HG03565 (cell line): ENCODE data around the gene THOC6.
"Not testable (repeated sequence)": the region's sequence is repeated elsewhere in the genome, so short reads cannot be mapped to it uniquely, and the experiment has no call there.

Experiments
- ATAC-seq: cut with Tn5 transposase; IDR thresholded peaks from one replicate; pipeline ENCODE4 v1.9.1; 2021; ENCODE audit warnings: mild to moderate bottlenecking, moderate library complexity; ENCODE audit not compliant: unreplicated experiment

The THOC6 gene

DNA sequence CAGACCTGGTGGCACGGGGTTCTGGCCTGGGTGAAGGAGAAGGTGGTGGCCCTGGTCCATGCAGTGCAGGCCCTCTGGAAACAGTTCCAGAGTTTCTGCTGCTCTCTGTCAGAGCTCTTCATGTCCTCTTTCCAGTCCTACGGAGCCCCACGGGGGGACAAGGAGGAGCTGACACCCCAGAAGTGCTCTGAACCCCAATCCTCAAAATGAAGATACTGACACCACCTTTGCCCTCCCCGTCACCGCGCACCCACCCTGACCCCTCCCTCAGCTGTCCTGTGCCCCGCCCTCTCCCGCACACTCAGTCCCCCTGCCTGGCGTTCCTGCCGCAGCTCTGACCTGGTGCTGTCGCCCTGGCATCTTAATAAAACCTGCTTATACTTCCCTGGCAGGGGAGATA lies 45.3 kb downstream of the THOC6 start:
- not testable (repeated sequence) for ATAC-seq

DNA sequence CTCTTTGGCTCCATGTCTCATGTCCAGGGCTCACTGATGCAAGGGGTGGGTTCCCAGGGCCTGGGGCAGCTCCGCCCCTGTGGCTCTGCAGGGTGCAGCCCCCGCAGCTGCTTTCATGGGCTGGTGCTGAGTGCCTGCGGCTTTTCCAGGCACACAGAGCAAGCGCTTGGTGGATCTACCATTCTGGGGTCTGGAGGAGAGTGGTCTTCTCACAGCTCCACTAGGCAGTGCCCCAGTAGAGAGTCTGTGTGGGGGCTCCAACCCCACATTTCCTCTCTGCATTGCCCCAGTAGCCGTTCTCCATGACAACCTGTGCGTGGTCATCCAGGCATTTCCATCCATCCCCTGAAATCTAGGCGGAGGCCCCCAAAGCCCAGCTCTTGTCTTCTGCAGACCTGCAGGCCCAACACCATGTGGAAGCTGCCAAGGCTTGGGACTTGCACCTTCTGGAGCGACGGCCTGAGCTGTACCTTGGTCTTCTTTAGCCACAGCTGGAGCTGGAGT lies 46.8 kb downstream of the THOC6 start:
- no peak for ATAC-seq

DNA sequence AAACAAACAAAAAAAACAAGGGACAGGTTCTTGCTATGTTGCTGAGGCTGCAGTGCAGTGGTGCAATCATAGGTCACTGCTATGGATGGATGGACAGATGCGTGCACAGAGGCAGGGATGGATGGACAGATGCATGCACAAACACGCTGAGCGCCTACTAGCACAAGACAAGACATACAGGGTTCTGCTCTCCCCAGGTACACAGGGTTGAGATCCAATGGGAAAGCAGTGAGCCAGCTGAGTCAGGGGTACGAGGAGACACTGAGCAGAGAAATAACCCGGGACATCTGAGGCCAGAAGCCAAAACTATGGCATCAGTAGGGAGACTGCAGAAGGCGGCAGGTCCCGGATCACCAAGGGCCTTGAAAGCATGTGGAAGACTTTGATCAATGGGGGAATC lies 47.8 kb downstream of the THOC6 start:
- ATAC-seq, result no peak

DNA sequence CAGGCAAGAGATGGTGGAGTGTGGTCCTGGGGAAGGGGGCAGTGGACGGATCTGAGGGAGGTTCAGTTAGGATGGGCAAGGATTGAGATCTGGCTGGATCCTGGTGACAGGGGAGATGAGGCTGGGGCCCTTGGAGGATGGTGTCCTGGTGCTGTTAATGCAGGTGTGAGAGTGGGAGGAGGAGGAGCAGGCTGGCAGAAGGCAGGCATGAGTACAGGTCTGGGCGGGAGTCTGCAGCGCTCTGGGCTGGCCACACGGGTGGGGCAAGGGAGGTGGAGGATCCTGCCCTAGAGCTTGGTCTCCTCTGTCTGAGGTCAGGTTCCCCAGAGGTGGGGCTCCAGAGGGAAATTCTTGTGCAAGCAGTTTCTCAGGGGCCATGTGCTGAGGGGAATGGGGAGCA lies 48.3 kb downstream of the THOC6 start:
- ATAC-seq, result not testable (repeated sequence)

DNA sequence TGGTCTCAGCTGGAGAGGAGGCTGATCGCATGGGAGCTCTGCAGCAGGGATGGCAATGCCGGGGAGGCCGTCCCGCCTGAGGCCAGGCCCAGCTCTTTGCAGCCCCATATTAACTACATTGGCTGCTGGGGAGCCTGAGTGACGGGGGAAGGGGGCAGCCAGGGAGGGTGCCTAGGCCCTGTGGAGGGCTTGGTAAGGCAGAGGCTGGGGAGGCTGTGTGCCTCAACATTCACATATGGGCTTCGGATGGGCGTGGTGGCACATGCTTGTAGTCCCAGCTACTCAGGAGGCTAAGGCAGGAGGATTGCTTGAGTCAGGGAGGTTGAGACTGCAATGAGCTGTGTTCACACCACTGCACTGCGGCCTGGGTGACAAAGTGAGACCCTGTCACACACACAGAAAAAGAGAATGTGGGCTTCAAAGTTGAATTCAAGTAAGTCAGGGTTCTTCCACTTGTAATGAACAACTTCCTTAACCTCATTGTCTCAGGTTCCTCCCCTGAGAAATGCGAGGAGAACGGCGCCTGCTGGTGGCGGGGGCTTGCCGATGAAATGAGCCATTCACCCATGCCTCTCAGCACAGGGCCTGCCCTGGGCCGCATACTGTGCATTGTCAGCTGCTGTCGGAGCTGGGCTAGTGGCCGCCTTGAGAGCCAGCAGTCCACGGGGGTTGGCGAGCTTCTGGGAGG lies 48.9 kb downstream of the THOC6 start:
- ATAC-seq, result not testable (repeated sequence)

DNA sequence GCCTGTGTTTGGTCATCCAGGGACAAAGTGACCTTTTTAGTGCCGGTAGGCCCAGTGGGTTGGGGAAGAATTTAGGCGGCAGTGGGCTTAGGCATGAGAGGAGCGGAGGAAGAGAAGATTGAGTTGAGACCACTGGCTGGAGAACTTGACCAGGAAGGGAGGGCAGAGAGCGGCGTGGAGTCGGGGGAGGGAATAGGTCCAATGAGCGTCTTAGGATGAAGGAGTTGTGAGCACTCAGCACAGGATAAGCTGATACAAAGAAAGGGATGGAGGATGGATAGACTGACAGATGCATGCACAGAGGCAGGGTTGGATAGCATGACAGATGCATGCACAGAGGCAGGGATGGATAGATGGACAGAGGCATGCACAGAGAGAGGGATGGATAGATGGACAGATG lies 49.6 kb downstream of the THOC6 start:
- ATAC-seq, result no peak

DNA sequence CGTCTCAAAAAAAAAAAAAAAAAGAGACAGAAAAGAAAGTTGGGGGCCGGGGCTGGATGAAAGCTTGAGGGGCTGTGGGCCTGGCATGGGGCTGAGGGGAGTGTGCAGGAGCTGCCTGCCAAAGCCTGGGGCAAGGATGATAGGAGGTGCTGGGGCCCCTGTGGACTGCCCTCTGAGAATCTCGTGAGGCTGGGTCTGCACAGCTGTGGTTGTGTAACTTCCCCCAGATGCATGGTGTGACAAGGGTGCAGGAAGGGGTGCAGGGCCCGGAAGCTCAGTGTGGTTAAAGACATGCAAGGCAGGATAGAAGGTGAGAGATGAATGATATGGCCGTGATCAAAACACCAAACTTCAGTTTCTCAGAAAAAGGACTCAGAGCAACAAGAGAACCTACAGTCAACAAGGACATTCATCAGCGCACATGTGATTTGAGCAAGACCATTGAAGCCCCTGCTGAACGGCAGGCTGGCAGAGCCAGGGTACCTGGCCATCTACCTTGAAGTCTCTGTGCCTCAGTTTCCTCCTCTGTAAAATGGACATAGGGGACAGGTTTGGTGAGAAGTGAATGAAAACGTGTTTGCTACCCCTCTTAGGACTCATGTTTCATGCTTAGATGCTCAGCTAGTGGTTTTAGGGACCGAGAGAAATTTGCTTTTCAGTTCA lies 51.2 kb downstream of the THOC6 start:
- peak; percentile 64 for ATAC-seq

DNA sequence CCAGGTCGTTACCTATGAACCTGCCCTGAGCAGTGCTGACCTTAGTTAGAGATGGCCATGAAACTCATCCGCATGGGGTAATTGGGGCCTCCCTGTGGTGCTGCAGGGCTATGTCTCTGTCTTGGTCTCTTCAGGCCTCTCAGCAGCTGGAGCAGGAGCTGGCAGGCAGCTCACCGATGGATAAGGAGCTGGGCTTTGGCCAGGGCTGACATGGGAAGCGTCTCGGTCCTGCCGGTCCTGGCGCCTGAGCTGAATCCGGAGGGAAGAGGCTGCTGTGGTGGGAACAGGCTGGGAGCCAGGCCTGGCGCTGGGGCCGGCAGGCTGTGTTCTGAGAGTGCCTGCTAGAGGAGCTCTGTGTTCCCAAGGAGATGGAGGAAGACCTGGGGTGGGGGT lies 51.7 kb downstream of the THOC6 start:
- no peak for ATAC-seq

DNA sequence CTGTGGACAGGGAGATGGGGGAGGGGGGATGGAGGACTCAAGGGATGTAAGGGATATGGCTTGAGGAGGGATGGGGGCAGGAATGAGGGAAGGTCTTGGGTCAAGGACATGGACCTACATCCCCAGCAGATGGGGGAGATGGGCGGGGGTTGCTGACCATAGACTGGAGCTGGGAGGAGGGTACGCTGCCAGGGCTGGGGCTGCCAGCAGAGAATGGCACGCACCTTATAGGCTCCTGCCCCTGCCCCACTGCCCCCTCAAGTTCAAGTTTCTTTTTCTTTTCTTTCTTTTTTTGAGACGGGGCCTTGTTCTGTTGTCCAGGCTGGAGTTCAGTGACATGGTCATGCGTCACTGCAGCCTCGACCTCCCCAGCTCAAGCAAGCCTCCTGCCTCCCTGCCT lies 52.1 kb downstream of the THOC6 start:
- ATAC-seq, result not testable (repeated sequence)

DNA sequence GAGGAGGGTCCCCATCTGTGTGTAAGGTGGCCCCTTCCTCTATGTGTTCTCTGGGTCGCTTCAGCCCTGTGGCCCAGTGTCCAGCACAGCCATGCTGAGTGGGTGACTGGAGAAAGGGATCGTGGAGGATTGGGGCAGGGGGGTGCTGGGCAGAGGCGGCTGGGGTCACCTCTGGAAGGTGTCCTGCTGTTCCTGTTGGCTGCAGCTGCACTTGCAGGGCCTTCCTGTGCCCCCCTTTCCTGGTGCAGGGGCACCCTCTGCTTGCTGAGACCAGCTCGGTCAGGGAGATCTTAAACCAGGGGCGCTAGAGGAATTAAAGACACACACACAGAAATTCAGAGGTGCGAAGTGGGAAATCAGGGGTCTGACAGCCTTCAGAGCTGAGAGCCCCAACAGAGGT lies 52.7 kb downstream of the THOC6 start:
- no peak for ATAC-seq
